ENCODE results near the gene GNG11. TPM values are rescaled to one million over a fixed set of nuclear protein-coding genes. Genes with fewer than 3 reads are reported as not detected.
"Not testable (repeated sequence)": the region's sequence is repeated elsewhere in the genome, so short reads cannot be mapped to it uniquely, and the experiment has no call there.

The GNG11 gene
- total RNA-seq, 2 donors from 2014 or later: not detected

DNA sequence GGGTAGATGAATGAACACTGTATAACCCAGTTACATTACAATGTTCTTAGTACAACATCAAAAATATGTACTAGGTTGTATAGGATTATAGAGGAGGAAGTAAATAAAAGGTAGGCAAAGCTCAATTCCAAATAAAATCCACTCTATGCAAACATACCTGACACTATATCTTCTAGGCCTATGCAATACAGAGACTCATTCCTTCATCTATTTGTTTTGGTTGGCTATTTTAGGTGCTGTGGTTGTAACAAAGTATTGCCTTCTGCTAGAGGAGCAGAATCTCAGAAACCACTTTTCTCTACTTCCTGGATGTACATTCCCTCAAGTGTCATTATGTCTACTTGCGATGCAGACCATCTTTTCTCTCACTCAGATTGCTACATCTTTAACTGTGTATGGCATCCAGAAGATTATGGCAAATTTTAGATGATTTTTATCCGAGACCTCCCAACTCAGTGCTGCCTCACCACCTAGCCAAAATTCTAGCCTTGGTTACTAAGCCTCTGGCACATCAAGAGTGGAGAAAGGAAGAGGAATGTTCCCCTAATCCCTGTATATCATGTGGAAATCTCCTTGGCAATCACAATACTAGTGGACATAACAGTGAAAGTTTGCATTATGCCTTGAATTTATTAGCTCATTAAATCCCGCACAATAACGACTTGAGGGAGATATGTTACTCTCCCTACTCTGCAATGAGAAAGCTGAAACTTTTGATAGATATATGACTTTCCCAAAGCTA lies 25.5 kb upstream of the GNG11 start:
- Mint-ChIP-seq H3K36me3 (ENCODE audit: low read depth) (no peaks in the 10 kb centered on the region), H3K27me3 (peaks cover 24% of the 10 kb centered on the region), H3K4me3 (no peak overlapping the region), H3K27ac (no peak overlapping the region), H3K4me1 (no peaks in the 10 kb centered on the region), H3K9me3 (no peaks in the 10 kb centered on the region)
- ATAC-seq (replicated peaks): no peak

DNA sequence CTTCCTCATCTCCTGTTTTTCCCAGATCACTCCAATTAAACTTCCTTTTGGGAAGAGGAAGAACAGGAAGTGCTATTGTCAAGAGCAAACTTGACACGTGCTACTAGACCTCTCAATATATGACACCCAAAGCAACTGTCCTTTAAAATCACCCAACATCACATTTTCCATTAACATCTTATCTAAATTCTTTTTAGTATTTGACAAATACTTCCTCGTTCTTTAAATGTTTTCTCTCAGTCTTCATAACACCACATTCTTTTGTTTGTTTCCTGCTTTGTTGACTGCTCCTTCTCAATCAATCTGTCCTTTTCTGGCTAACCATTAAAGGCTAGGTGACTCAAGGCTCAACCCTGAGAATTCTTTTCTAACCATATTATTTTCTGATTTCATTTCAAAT lies 23.9 kb upstream of the GNG11 start:
- ATAC-seq (replicated peaks): no peak
- H3K27ac Mint-ChIP-seq: no peak overlapping the region
- H3K27me3 Mint-ChIP-seq: peaks cover 16% of the 10 kb centered on the region
- H3K4me3 Mint-ChIP-seq: no peak overlapping the region
- H3K9me3 Mint-ChIP-seq: no peaks in the 10 kb centered on the region
- H3K4me1 Mint-ChIP-seq: no peaks in the 10 kb centered on the region
- H3K36me3 Mint-ChIP-seq (ENCODE audit: low read depth): no peaks in the 10 kb centered on the region

DNA sequence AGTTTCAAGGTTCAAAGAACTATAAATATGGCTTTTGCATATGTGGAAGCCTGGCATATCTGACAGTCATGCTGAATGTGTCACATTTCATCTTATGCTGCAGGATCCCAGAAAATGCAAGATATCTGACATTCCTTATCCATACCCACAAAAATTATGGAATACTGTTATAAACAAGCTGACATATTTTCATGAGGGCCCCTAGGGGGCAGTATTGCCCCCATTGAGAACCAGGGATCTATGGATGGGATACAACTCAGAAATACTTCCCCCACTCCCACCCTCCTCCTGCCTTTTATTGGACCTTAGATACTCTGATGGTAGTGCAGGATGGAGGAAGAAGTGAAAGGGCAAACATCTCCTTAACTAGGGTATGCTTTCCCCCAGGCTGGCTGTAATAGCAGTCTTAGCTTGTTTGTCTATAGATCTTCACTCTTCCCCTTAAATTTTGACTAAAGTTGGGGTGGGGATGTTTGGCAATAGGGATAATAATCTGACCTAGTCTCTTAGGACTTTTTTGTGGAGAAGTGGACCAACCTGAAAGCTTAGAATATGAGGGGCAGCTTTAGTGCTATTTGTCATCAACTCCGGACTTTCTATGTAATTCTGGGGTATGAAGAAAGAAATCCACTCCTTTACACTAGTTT lies 18.6 kb upstream of the GNG11 start:
- H3K4me1 Mint-ChIP-seq: no peaks in the 10 kb centered on the region
- H3K9me3 Mint-ChIP-seq: no peaks in the 10 kb centered on the region
- peaks cover 15% of the 10 kb centered on the region for H3K27me3 Mint-ChIP-seq
- ATAC-seq (replicated peaks): no peak
- no peaks in the 10 kb centered on the region for H3K36me3 Mint-ChIP-seq (ENCODE audit: low read depth)
- H3K4me3 Mint-ChIP-seq: no peak overlapping the region
- no peak overlapping the region for H3K27ac Mint-ChIP-seq

DNA sequence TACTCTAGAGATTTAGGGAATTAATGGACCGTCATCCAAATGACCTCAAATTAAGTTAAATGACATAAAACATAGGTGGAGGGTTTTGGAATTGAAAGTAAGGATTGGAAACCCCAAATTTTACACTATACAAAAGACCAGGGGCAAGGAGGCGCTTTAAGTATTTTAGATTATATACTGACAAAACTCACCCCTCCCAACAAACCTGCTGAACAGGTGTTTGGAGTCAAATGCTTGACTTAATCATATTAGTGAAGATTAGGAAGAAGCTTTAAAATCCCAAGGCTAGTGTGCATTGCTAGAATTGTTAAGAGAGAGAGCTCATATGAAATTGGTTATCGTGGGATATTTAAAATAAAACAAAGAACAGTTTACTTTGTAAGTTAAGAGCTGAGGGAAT lies 15.3 kb upstream of the GNG11 start, which contains the start of gene GNGT1:
Gene GNGT1 (plus strand): TSS at position 301 of the 400 bp plus-strand sequence. CDS start 180 bp downstream, outside the sequence.
- H3K9me3 Mint-ChIP-seq: no peaks in the 10 kb centered on the region
- H3K27me3 Mint-ChIP-seq: peaks cover 11% of the 10 kb centered on the region
- no peaks in the 10 kb centered on the region for H3K4me1 Mint-ChIP-seq
- H3K27ac Mint-ChIP-seq: no peak within 1 kb of the TSS
- ATAC-seq (replicated peaks): no peak
- no peak within 1 kb of the TSS for H3K4me3 Mint-ChIP-seq
- H3K36me3 Mint-ChIP-seq (ENCODE audit: low read depth): no peaks in the 10 kb centered on the region

DNA sequence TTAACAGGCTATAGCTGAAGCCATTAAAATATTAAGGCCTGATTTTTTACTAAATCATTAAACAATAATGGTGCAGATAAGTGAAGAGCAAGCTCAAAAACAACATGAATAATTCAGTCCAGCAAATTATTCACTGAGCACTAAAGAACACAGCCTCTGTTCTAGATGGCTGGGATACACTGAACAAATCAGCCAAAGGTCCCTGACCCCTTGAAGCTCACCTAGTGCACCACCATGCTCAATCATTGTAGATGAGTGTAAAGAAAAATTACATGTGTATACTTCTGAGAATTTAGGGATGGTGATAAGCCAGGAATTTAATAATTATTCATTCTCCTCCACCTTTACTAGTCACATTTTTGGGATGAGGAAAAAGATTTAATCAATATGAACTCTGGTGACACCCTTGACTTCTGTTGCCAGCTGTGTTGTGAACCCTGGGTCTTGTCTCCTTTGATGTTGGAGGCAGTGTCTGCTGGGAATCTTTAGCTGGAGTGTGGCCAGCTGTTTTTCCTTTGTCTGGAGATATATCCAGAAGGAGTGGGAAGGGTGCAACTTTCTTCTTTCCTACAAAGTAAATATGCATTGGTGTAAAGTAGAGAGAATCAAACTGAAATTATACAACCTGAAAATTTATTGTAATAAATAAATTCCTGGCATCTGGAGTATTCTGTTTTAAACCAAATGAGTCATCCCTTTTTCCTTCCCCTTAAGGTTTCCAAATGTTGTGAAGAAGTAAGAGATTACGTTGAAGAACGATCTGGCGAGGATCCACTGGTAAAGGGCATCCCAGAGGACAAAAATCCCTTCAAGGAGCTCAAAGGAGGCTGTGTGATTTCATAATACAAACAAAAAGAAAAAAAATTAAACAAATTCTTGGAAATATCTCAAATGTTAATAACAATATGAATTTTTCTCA lies 11.2 kb upstream of the GNG11 start:
- Mint-ChIP-seq H3K27ac (no peak overlapping the region), H3K36me3 (ENCODE audit: low read depth) (no peaks in the 10 kb centered on the region), H3K27me3 (peaks cover 9% of the 10 kb centered on the region), H3K9me3 (no peaks in the 10 kb centered on the region), H3K4me3 (no peak overlapping the region), H3K4me1 (no peaks in the 10 kb centered on the region)
- no peak for ATAC-seq (replicated peaks)

DNA sequence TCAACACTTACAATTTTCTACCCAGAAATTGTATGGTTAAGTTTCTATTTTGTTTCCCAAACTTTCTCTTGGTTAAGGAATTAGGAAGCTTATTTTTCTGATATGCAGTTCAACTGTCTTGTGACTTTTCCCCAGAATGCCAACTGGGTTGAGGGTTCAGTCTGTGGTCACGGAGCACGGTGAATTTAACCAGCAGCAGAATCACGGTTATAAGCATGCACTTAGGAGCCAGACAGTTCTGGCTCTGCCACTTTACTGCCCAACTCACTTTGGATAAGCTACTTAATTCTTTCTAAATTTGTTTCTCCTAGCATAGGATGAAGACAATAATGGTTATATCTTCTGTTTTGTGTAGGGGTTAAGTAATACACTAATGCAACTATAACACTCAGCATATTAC lies 10.3 kb upstream of the GNG11 start:
- not testable (repeated sequence) for H3K27me3 Mint-ChIP-seq; H3K4me1 Mint-ChIP-seq; ATAC-seq (replicated peaks); H3K9me3 Mint-ChIP-seq; H3K36me3 Mint-ChIP-seq (ENCODE audit: low read depth); H3K4me3 Mint-ChIP-seq; H3K27ac Mint-ChIP-seq

DNA sequence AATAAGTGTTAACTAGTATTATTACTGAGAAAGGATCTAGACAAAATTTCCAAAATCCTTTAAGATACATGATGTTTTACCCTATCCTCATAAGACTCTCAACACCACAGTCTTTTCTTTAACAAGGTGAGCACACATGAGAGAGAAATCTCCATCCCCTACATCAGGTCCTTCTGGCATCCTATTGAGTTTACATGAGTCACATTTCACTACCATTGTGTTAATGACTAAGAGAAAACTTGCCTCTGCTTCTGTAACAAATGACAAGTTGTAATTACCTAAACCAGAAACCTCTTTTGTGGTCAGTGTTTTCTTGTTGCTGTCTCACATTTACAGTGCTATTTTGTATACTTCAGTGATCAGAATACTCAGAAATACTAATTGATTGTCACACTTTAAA lies 9.9 kb upstream of the GNG11 start:
- H3K27ac Mint-ChIP-seq; H3K4me3 Mint-ChIP-seq; H3K36me3 Mint-ChIP-seq (ENCODE audit: low read depth); H3K27me3 Mint-ChIP-seq; H3K9me3 Mint-ChIP-seq; H3K4me1 Mint-ChIP-seq: not testable (repeated sequence)
- peak; percentile 26 for ATAC-seq (replicated peaks)

DNA sequence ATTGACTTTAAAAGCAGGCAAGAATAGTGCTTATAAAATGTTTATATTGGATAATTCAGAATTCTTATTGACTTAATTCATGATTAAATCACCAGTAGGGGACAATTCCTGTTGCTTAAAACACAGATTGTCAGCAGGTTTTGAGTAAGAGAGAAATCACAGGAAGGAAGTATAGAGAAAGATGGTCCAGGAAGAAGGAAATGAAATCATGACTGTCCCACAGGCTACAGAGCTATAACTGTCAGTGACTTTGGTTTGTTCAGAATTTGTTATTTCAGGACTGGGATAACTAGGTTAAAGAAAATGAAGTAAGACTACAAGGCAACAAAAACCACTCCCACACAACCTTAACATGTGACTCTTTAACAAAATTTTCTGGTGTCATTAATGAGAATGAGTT lies 8.3 kb upstream of the GNG11 start:
- no peaks in the 10 kb centered on the region for H3K36me3 Mint-ChIP-seq (ENCODE audit: low read depth)
- no peaks in the 10 kb centered on the region for H3K4me1 Mint-ChIP-seq

DNA sequence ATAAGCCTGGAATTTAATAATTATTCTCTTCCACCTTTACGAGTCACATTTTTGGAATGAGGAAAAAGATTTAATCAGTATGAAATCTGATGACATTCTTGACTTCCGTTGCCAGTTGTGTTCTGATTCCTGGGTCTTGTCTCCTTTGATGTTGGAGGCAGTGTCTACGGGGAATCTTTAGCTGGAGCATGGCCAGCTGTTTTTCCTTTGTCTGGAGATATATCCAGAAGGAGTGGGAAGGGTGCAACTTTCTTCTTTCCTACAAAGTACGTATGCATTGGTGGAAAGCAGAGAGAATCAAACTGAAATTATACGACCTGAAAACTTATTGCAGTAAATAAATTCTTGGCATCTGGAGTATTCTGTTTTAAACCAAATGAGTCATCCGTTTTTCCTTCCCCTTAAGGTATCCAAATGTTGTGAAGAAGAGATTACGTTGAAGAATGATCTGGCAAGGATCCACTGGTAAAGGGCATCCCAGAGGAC lies 6.9 kb upstream of the GNG11 start:
- no peaks in the 10 kb centered on the region for H3K36me3 Mint-ChIP-seq (ENCODE audit: low read depth)
- H3K9me3 Mint-ChIP-seq: no peaks in the 10 kb centered on the region
- H3K27ac Mint-ChIP-seq: no peak overlapping the region
- ATAC-seq (replicated peaks): no peak
- peaks cover 10% of the 10 kb centered on the region for H3K27me3 Mint-ChIP-seq
- H3K4me1 Mint-ChIP-seq: no peaks in the 10 kb centered on the region
- H3K4me3 Mint-ChIP-seq: no peak overlapping the region

More for the DNA sequence above, 8.3 kb upstream of the GNG11 start:
- no peak for ATAC-seq (replicated peaks)
- no peak overlapping the region for H3K27ac Mint-ChIP-seq
- H3K27me3 Mint-ChIP-seq: peaks cover 10% of the 10 kb centered on the region
- H3K4me3 Mint-ChIP-seq: no peak overlapping the region
- H3K9me3 Mint-ChIP-seq: no peaks in the 10 kb centered on the region

DNA sequence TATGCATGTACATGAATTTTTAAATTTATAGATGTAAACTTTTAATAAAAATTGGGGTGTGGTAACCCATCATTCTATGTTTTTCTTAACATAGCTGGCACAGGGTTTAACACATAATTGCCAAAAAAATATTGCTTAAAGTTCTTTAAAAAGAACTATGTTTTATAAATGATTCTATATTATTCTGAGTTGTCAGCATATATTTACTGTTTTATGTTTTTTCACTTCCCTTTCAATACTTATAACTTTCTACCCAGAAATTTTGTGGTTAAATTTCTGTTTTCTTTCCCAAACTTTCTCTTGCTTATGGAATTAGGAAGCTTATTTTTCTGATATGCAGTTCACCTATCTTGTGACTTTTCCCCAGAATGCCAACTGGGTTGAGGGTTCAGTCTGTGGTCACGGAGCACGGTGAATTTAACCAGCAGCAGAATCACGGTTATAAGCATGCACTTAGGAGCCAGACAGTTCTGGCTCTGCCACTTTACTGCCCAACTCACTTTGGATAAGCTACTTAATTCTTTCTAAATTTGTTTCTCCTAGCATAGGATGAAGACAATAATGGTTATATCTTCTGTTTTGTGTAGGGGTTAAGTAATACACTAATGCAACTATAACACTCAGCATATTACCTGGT lies 6.2 kb upstream of the GNG11 start:
- not testable (repeated sequence) for H3K27ac Mint-ChIP-seq; H3K4me1 Mint-ChIP-seq; H3K4me3 Mint-ChIP-seq; ATAC-seq (replicated peaks); H3K36me3 Mint-ChIP-seq (ENCODE audit: low read depth); H3K9me3 Mint-ChIP-seq
- H3K27me3 Mint-ChIP-seq: peaks cover 11% of the 10 kb centered on the region

DNA sequence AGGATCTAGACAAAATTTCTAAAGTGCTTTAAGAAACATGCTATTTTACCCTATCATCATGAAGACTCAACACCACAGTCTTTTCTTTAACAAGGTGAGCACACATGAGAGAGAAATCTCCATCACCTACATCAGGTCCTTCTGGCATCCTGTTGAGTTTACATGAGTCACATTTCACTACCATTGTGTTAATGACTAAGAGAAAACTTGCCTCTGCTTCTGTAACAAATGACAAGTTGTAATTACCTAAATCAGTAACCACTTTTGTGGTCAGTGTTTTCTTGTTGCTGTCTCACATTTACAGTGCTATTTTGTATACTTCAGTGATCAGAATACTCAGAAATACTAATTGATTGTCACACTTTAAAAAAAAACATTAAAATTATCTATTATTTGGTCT lies 5.6 kb upstream of the GNG11 start:
- ATAC-seq (replicated peaks): peak; percentile 44
- not testable (repeated sequence) for H3K27ac Mint-ChIP-seq; H3K36me3 Mint-ChIP-seq (ENCODE audit: low read depth); H3K9me3 Mint-ChIP-seq; H3K4me3 Mint-ChIP-seq; H3K4me1 Mint-ChIP-seq
- H3K27me3 Mint-ChIP-seq: peaks cover 14% of the 10 kb centered on the region

DNA sequence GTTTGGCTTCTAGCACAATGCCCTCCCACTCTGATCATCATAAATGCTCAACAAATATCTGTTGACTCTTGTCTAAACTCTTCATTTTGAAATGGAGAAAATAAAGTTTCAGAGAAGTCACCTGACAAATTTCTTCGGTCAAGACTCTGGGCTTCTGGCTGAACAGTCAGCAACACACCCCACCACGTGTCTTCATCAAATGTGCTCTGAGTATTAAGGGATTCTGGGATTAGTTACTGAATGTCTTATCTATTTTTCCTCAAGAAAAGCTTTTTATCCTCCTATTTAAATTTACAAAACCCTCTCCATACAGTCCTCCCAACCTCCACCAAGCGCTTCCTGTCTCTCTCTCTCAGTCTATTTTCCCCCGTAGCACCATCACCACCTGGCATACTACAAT lies 5.2 kb upstream of the GNG11 start:
- not testable (repeated sequence) for H3K4me1 Mint-ChIP-seq; H3K9me3 Mint-ChIP-seq; H3K4me3 Mint-ChIP-seq; H3K27ac Mint-ChIP-seq; H3K36me3 Mint-ChIP-seq (ENCODE audit: low read depth); ATAC-seq (replicated peaks)
- H3K27me3 Mint-ChIP-seq: peaks cover 19% of the 10 kb centered on the region

DNA sequence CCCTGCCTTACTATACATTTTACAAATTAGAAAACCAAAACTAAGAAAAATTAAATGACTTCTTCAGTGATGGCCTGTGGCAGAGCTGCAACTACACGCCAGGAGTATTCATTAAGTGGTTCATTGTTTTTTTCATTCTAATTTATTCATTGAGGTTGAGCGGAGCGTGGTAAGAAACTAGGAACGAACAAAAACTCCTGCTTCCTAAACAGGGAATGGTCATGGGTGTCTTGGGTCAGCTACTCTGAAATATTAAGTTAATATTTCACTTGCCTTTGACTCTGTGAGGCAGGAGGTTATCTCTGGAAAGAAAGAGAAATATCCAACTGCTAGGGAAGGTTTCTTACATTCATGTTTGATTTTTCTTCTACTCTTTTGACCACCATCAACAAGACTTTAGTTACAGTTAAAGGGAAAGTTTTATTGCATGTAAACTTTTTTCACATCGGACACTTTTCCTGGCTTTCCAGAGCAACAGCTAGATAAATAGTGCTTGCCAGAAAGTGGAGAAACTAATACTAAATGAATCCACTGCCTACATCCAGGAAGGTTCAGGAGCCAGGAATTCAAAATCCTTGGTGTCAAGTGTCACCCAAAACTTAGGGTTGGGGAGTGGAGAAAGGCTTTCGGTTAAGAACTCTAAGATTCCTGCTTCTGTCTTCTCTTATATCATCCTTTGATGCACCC lies 896 bp upstream of the GNG11 start:
- Mint-ChIP-seq H3K36me3 (ENCODE audit: low read depth) (no peaks in the 10 kb centered on the region), H3K27ac (no peak overlapping the region), H3K27me3 (peaks cover 29% of the 10 kb centered on the region), H3K4me1 (no peaks in the 10 kb centered on the region), H3K9me3 (no peaks in the 10 kb centered on the region), H3K4me3 (peak overlapping the region; percentile 33)
- no peak for ATAC-seq (replicated peaks)

DNA sequence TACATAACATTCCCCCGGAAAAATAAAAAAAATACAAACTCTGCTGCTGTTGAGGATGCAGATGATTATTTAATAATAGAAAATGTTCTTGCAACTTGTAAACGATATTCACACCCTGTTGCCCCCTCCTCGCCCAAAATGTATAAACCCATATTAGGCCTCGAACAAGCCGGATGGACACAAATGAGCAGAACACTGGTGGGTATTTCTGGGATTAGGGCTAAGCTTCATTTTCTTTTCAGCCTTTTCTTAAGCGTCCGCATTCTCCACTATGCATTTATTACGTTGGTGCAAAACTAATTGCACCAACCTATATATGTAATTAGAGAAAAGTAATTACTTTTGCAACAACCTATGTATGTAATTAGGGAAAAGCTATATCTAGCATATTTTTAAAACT lies 349 bp upstream of the GNG11 start:
- H3K4me1 Mint-ChIP-seq: no peaks in the 10 kb centered on the region
- H3K4me3 Mint-ChIP-seq: peak overlapping the region; percentile 33
- H3K9me3 Mint-ChIP-seq: no peaks in the 10 kb centered on the region
- no peaks in the 10 kb centered on the region for H3K36me3 Mint-ChIP-seq (ENCODE audit: low read depth)
- H3K27ac Mint-ChIP-seq: no peak overlapping the region
- no peak for ATAC-seq (replicated peaks)
- peaks cover 29% of the 10 kb centered on the region for H3K27me3 Mint-ChIP-seq

Measured in activated T-helper 17 cell treated with anti-CD3 and anti-CD28 coated beads, Interleukin-2, amount 50 U/mL, for 72 hours (primary cell).